Spleen (tissue), 11 donors: ENCODE data around the gene TMEM97. TPM values are rescaled to one million over a fixed set of nuclear protein-coding genes. Genes with fewer than 3 reads are reported as not detected.

Source experiments
- DNase-seq: peaks from one replicate; pipeline ENCODE4 v3.0.0-alpha.2; 2020
- H3K27ac ChIP-seq, 8 donors: fragments of 200-600 bp; sonication (generic) in 7 of 8; 1 replicate in 4 of 8; 2 replicates in 4 of 8; pipeline versions ENCODE4 v1.5.0 to v1.8.0; 2016 to 2021; ENCODE audit warnings: inconsistent platforms in 4 of 8, mild to moderate bottlenecking in 4 of 8, moderate library complexity in 1 of 8
- H3K27me3 ChIP-seq, 7 donors: fragments of 200-600 bp; sonication (generic) in 6 of 7; replicated peaks in 1 of 7; 1 replicate in 4 of 7; 2 replicates in 3 of 7; pipeline versions ENCODE4 v1.5.0 to v1.8.0; 2016 to 2021; ENCODE audit warnings: inconsistent platforms in 3 of 7, mild to moderate bottlenecking in 1 of 7
- H3K36me3 ChIP-seq, 6 donors: fragments of 200-600 bp; sonication (generic) in 5 of 6; 1 replicate in 4 of 6; 2 replicates in 2 of 6; pipeline versions ENCODE4 v1.5.0 to v1.8.0; 2016 to 2021; ENCODE audit warnings: inconsistent platforms in 2 of 6
- H3K4me1 ChIP-seq, 6 donors: fragments of 200-600 bp; sonication (generic) in 5 of 6; 1 replicate in 3 of 6; 2 replicates in 3 of 6; pipeline versions ENCODE4 v1.5.0 to v1.8.0; 2016 to 2021; ENCODE audit warnings: inconsistent platforms in 3 of 6
- H3K4me3 ChIP-seq, 8 donors: fragments of 200-600 bp; sonication (generic) in 7 of 8; 1 replicate in 4 of 8; 2 replicates in 4 of 8; pipeline versions ENCODE4 v1.5.0 to v1.8.0; 2016 to 2021; ENCODE audit warnings: inconsistent platforms in 4 of 8, mild to moderate bottlenecking in 4 of 8, moderate library complexity in 2 of 8
- H3K9me3 ChIP-seq, 8 donors: fragments of 200-600 bp; sonication (generic) in 7 of 8; 1 replicate in 4 of 8; 2 replicates in 4 of 8; pipeline versions ENCODE4 v1.5.0 to v1.8.0; 2016 to 2021; ENCODE audit warnings: inconsistent platforms in 4 of 8
- POLR2A ChIP-seq, 3 donors: fragments of 450-650 bp; IDR thresholded peaks; one replicate each; pipeline ENCODE4 v1.5.1; 2017; ENCODE audit warnings: antibody characterized with exemption in 3 of 3, mild to moderate bottlenecking in 1 of 3
- POLR2AphosphoS5 ChIP-seq, 3 donors: sonication (generic); formaldehyde crosslinking; IDR thresholded peaks; one replicate each; pipeline ENCODE4 v1.5.1; 2017; ENCODE audit warnings: antibody characterized with exemption in 3 of 3
- WGBS, 5 donors: extraction: QIAGEN DNeasy Blood & Tissue Kit in 3 of 5; methylation state at CpG; one replicate each; pipeline versions ENCODE4 v1.1.5 to v1.1.7; 2013 to 2018; 5-methylcytosine and 5-hydroxymethylcytosine counted together
- intact Hi-C: fragments of 100-400 bp; cut with DNase I; formaldehyde crosslinking; loops from one replicate; pipeline ENCODE4 v1.15.0; 2023; ENCODE audit warnings: low total_unique reads
- polyA plus RNA-seq, 3 donors: library from polyadenylated mRNA; stranded (reverse); fragments of 200-250 nt; gene quantifications; one replicate each; pipeline ENCODE4 v1.2.1, GENCODE V29; 2013
- total RNA-seq, 7 donors: library from RNA; depleted of rRNA in 3 of 7; stranded (reverse); fragments of >200 nt in 3 of 7; fragmentation: NEBNext Ultra II Directional in 4 of 7; extraction: Animal tissue kit (Norgen Biotek cat#: 25700) in 4 of 7; gene quantifications; one replicate each; pipeline versions ENCODE4 v1.1.0 to v1.2.1, GENCODE V29; 2016 to 2021
- TF ChIP-seq, protein P1 (sequence below), 11 experiments: fragments of 200-600 bp in 7 of 11; fragments of 450-650 bp in 4 of 11; sonication (generic) in 4 of 11; IDR thresholded peaks in 8 of 11; conservative IDR thresholded peaks in 3 of 11; 1 replicate in 7 of 11; 2 replicates in 4 of 11; pipeline versions ENCODE4 v1.4.0 to v1.8.0; 2016 to 2021; ENCODE audit warnings: antibody characterized with exemption in 11 of 11, inconsistent platforms in 4 of 11, mild to moderate bottlenecking in 1 of 11
- donor health status: healthy with polysubstance abuse.
- donor health status: DM: no; HTN: no; CAD: no; lungs with moderate emphysema.
- donor health status: DM: no; HTN: no; CAD: no.
- donor health status: Bipolar disorder and iron deficiency.
- donor health status: healthy.
- donor health status: DM: no; HTN: no; CAD: no.
- donor health status: DM: yes; HTN: yes; CAD: no.

TMEM97 gene
- total and polyA plus RNA-seq, 10 donors = 1.5 to 7.3 (median 5.4) TPM

DNA sequence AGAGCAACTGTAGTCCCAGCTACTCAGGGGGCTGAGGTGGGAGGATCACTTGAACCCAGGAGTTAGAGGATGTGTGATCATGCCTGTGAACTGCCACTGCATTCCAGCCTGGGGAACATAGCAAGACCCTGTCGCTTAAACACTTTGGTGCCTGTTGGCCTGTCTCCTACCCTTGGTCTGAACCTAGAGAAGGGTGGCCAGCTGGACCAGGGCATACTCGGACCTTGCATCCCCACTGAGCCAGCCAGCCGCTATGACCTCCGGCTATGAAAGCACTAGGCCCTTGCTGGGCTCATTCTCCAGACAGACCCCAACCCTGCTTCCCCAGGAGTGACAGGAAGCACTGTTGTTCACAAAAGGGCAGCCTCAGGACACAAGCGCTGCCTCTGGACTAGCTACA lies 11.7 kb downstream of the TMEM97 start:
- 91 to 99% (median 95%) methylated on average over 5 of the region's 5 CpGs for WGBS, 5 donors
- no peaks in the 10 kb centered on the region for H3K27me3 ChIP-seq

DNA sequence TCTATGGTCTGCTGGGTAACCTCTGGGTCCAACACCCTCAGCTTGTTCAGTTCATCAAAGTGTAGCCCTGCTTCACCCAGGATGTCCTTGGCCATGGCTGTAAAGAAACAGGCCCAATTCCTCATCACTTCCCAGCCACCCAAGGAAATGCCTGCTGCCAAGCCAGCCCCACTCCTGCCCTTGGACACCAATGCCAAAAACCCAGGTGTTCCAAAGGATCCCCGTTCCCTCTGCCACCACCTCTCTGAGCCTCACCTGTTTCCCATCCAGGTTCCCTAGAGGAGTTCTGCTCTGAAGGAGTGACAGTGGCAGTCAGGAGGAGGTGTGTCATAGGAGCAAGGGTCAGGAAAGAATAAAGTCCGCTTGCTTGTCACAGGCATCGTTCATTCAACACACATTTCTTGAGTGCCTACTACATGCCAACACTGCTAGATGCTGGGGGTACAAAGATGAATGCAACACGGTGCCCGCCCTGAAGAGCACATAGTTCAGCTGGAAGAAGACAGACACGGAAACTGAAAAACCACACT lies 13.0 kb downstream of the TMEM97 start:
- no peak overlapping the region for H3K4me3 ChIP-seq
- TF ChIP-seq, protein P1, sequence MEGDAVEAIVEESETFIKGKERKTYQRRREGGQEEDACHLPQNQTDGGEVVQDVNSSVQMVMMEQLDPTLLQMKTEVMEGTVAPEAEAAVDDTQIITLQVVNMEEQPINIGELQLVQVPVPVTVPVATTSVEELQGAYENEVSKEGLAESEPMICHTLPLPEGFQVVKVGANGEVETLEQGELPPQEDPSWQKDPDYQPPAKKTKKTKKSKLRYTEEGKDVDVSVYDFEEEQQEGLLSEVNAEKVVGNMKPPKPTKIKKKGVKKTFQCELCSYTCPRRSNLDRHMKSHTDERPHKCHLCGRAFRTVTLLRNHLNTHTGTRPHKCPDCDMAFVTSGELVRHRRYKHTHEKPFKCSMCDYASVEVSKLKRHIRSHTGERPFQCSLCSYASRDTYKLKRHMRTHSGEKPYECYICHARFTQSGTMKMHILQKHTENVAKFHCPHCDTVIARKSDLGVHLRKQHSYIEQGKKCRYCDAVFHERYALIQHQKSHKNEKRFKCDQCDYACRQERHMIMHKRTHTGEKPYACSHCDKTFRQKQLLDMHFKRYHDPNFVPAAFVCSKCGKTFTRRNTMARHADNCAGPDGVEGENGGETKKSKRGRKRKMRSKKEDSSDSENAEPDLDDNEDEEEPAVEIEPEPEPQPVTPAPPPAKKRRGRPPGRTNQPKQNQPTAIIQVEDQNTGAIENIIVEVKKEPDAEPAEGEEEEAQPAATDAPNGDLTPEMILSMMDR (IDR thresholded peaks at IDR 0.05 in 8 of 11, conservative IDR thresholded peaks at IDR 0.05 in 3 of 11) = no peak
- TF ChIP-seq POLR2AphosphoS5 (IDR thresholded peaks at IDR 0.05) (no peak), POLR2A (IDR thresholded peaks at IDR 0.05) (no peak)
- peaks cover 20 to 47% (median 35%) of the 10 kb centered on the region in 6 donors for H3K4me1 ChIP-seq
- H3K27ac ChIP-seq = no peak overlapping the region
- WGBS, 5 donors = 91 to 95% (median 93%) methylated on average over 6 of the region's 6 CpGs
- intact Hi-C loops = no loop called here
- DNase-seq = no peak
- no peaks in the 10 kb centered on the region for H3K27me3 ChIP-seq
- no peaks in the 10 kb centered on the region for H3K9me3 ChIP-seq
- H3K36me3 ChIP-seq = peaks cover 4 to 56% (median 44%) of the 10 kb centered on the region in 6 donors

More for the DNA sequence above, 11.7 kb downstream of the TMEM97 start:
- H3K9me3 ChIP-seq = no peaks in the 10 kb centered on the region
- H3K4me3 ChIP-seq = no peak overlapping the region
- peaks cover 15 to 35% (median 23%) of the 10 kb centered on the region in 6 donors for H3K4me1 ChIP-seq
- peaks cover 4 to 65% (median 48%) of the 10 kb centered on the region in 6 donors for H3K36me3 ChIP-seq
- no peak for DNase-seq
- TF ChIP-seq, protein P1 (IDR thresholded peaks at IDR 0.05 in 8 of 11, conservative IDR thresholded peaks at IDR 0.05 in 3 of 11) = no peak
- TF ChIP-seq POLR2AphosphoS5 (IDR thresholded peaks at IDR 0.05) (no peak), POLR2A (IDR thresholded peaks at IDR 0.05) (no peak)
- no peak overlapping the region for H3K27ac ChIP-seq
- intact Hi-C loops = no loop called here

DNA sequence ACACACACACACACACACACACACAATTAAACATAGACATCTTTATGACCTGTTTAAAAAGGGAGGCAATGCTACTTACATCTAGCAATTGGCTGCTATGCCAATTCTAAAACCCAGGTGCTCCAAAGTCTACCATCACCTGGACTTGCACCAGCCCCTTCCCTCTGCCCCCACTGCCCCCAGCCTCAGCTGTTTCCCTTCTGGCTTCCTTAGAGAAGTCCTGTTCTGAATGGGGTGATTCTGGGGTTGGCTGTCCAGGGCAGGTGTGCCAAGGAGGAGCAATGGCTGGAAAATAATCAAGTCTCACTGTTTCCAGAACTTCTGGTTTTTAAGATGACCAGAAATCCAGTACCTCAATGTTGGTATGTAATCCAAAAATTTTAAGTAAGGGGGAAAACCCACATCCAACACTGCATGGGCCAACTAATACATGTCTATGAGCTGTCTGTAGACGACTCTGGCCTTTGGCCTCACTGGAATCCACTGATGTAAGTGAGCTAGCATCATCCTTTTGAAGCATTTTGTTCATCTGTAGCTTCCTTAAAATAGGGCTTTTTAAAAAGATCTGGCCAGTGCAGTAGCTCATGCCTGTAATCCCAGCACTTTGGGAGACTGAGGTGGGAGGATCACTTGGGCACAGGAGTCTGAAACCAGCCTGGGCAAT lies 14.2 kb downstream of the TMEM97 start:
- no peak for TF ChIP-seq POLR2A (IDR thresholded peaks at IDR 0.05)
- H3K27me3 ChIP-seq = no peaks in the 10 kb centered on the region
- H3K27ac ChIP-seq = peak overlapping the region in 4 of 8 donors; percentile 95 to 97 (median 96)
- intact Hi-C loops = no loop called here
- no peak for DNase-seq
- H3K4me1 ChIP-seq = peaks cover 20 to 60% (median 46%) of the 10 kb centered on the region in 6 donors
- no peaks in the 10 kb centered on the region for H3K9me3 ChIP-seq
- 68 to 89% (median 75%) methylated on average over 1 of the region's 1 CpG for WGBS, 5 donors
- peak overlapping the region in 1 of 8 donors; percentile 83 for H3K4me3 ChIP-seq
- H3K36me3 ChIP-seq = peaks cover 4 to 45% (median 37%) of the 10 kb centered on the region in 6 donors

DNA sequence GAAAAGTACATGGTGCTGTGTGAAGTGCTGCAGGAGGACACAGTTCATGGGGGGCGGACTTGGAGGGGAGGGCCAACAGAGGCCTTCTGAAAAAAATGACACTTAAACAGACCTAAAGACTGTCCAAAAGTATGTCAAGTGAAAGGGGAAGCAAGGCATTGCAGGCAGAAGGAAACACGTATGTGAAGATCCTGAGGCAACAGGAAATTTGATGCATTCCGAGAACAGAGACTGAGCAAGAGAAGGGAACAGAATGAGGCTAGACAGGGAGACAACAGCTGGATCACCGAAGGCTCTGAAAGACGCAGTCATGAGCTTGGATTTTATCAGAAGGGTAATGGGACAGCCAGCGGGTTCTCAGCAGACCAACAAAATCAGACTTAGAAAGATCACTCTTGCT lies 15.2 kb downstream of the TMEM97 start:
- Histone ChIP-seq H3K36me3 (peaks cover 4 to 39% (median 29%) of the 10 kb centered on the region in 6 donors), H3K27ac (peak overlapping the region in 7 of 8 donors; percentile 94 to 98 (median 96)), H3K4me3 (peak overlapping the region in 6 of 8 donors; percentile 72 to 98 (median 88)), H3K27me3 (no peaks in the 10 kb centered on the region), H3K9me3 (no peaks in the 10 kb centered on the region), H3K4me1 (peaks cover 20 to 69% (median 51%) of the 10 kb centered on the region in 6 donors)
- WGBS, 5 donors = 40 to 64% (median 47%) methylated on average over 6 of the region's 6 CpGs
- intact Hi-C loops = no loop called here
- DNase-seq = no peak
- TF ChIP-seq POLR2A (IDR thresholded peaks at IDR 0.05) = no peak
- TF ChIP-seq, protein P1 (IDR thresholded peaks at IDR 0.05 in 8 of 11, conservative IDR thresholded peaks at IDR 0.05 in 3 of 11) = no peak
- TF ChIP-seq POLR2AphosphoS5 (IDR thresholded peaks at IDR 0.05) = peak in 1 of 3 donors; percentile 59
